NCI-H2029 treated with DMSO at 0.1 percent for 48 hours (cell line): ENCODE measurements around the gene RAMP1.
A peak's percentile ranks its signal among the peaks of the same experiment; 100 is the strongest.
"Not testable (repeated sequence)": the region's sequence is repeated elsewhere in the genome, so short reads cannot be mapped to it uniquely, and the experiment has no call there.

Experiments used
- DNase-seq: peaks from one replicate; lab custom pipeline; 2025; lab: John Stamatoyannopoulos, UW

RAMP1 gene

GRCh38 chr2:237859533-237860272, at the start of gene RAMP1:
Gene RAMP1, plus strand, starts transcription at chr2:237859623. Its CDS starts 53 bp downstream, at chr2:237859676.
- no peak for DNase-seq

GRCh38 chr2:237815637-237816036, 43.8 kb upstream of the RAMP1 start:
- DNase-seq: no peak

DNA sequence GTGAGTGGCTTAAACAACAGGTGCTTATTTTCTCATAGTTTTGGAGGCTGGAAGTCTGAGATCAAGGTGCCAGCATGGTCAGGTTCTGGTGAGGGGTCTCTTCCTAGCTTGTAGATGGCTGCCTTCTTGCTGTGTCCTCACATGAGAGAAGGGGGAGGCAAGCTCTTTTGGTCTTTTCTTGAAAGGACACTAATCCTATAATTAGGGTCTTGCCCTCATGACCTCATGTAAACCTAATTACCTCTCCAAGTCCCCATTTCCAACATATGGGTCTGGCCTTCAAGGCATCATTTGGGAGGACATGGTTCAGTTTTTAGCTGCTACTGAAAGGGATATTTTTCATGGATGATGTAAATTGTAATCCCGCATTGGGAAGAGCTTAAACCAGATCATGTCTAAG, 42.9 kb upstream of the RAMP1 start:
- no peak for DNase-seq

- DNase-seq: no peak
These were observed 41.4 kb upstream of the RAMP1 start for GRCh38 chr2:237818066-237818473.

- DNase-seq: no peak
These were observed 40.2 kb upstream of the RAMP1 start for GRCh38 chr2:237819231-237819630.

- no peak for DNase-seq
These were observed 39.0 kb upstream of the RAMP1 start for GRCh38 chr2:237820421-237820820.

DNA sequence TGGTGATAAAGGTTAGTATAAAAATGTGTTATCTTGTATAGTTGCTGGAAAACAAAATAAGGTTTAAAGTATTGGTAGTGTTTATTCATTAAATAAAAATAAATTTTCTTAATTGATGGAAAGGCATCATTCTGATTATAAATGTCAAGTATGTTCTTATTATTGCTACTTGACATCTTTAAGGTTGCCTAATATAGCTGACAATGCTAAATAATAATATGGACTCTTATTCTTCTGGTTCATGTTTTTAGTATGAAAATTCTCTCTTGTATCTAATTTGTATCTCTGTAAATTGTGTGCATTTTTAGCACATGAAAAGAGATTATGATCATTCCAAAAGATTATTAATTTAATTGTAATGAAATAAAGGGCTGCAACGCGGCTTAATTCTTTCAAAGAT, 35.9 kb upstream of the RAMP1 start:
- no peak for DNase-seq

GRCh38 chr2:237824085-237824484, 35.3 kb upstream of the RAMP1 start:
- no peak for DNase-seq

DNA sequence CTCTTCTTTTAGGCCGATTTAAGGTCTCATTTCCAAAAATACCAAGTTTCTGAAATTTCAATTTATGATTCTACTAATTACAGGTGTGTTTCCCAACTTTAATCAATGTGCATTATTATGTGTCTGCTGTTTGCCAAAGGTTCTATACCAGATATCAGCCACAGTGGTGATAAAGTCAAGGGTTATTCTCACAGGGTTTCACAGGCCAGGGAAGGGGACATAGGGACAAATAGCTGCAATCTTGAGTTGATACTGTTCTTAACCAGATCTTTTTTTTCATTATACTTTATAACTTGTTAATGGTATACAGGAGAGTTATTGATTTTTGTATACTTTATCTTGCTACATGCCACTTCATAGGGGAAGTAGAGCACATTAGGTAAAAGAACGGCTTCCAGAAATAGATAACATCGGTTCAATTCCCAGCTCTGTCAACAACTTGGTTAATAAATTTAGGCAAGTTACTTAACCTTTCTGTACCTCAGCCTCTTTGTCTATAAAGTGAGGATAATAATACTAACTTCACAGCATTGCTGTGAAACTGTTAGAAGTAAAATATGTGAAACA, 31.9 kb upstream of the RAMP1 start:
- DNase-seq: no peak

GRCh38 chr2:237830522-237830921, 28.9 kb upstream of the RAMP1 start:
- DNase-seq: no peak

DNA sequence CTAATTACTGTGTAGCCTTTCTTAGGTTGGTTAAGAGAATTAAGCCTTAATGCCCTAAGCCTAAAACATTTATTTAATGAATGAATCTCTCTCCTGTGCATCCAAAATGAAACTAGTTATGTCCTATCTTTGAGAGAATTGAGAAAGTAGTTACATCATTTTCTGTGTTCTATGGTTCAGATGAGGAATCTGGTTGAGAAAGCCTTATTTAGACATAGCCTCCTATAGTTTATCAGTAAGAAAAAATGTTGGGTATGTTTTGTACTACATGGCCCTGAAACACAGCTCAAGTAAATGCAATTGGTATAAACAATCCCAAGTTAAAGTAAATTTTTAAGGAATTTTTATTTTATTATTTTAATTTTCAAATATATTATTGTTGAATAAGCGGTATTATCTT, 25.9 kb upstream of the RAMP1 start:
- no peak for DNase-seq

DNA sequence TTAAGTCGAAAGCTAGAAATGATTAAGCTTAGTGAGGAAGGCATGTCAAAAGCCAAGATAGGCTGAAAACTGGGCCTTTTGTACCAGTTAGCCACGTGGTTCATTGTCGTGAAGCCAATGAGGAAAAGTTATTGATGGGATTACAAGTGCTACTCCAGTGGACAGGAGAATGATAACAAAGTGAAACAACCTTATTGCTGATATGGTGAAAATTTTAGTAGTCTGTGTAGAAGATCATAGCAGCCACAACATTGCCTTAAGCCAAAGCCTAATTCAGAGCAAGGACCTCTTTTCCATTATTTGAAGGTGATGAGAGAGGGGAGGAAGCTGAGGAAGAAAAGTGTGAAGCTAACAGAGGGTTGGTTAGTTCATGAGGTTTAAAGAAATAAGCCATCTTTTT, 24.1 kb upstream of the RAMP1 start:
- DNase-seq: no peak

DNA sequence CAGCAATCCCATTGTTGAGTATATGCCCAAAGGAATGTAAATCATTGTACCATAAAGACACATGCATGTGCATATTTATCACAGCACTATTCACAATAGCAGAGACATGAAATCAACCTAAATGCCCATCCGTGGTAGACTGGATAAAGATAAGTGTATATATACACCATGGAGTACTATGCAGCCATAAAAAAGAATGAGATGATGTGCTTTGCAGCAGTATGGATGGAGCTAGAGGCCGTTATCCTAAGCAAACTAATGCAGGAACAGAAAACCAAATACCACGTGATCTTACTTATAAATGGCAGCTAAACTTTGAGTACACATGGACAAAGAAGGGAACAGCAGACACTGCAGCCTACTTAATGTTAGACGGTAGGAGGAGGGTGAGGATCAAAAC, 18.4 kb upstream of the RAMP1 start:
- no peak for DNase-seq

- not testable (repeated sequence) for DNase-seq
These were observed 10.5 kb upstream of the RAMP1 start for GRCh38 chr2:237848940-237849339.

DNA sequence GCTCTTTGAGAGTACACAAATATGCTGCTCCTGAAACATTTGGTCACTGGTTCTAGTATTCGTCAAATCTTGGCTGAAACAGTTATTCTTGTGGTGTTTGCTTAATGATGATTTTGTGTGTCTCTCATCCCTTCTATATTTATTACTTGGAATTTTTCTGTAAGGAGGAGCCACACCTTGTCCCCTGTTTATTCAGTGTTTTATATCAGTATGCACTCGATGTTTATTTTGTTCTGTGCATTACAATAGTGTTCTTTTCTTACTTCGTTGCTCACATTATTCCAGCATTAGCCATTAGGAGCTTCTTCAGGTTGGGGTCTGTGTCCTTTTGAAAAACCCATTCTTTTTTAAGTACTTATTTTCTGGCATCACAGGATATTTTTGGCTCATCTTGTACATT, 5.1 kb upstream of the RAMP1 start:
- DNase-seq: peak; percentile 28

GRCh38 chr2:237857791-237858190, 1.6 kb upstream of the RAMP1 start:
- DNase-seq: no peak

- DNase-seq: peak; percentile 38
These were observed 935 bp upstream of the RAMP1 start for GRCh38 chr2:237858294-237859081.

DNA sequence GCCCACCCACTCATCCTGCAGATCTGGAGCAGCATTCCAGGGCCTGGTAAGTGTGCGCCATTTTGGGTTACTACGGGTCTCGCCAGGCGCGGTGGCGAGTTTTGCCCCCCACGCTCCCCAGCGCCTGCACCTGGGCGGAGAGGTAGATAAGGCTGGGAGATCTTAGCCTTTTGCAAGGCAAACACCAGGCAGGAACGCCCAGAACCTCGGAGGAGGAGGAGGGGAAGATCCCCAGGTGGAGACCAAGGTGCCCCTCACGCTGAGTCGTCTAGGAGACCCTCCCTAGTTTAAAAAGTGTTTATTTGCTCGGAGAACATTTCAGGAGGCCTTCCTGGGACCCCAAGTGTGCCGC, 365 bp upstream of the RAMP1 start:
- DNase-seq: no peak

- DNase-seq: no peak
These were observed 981 bp downstream of the RAMP1 start for GRCh38 chr2:237860273-237860935.

DNA sequence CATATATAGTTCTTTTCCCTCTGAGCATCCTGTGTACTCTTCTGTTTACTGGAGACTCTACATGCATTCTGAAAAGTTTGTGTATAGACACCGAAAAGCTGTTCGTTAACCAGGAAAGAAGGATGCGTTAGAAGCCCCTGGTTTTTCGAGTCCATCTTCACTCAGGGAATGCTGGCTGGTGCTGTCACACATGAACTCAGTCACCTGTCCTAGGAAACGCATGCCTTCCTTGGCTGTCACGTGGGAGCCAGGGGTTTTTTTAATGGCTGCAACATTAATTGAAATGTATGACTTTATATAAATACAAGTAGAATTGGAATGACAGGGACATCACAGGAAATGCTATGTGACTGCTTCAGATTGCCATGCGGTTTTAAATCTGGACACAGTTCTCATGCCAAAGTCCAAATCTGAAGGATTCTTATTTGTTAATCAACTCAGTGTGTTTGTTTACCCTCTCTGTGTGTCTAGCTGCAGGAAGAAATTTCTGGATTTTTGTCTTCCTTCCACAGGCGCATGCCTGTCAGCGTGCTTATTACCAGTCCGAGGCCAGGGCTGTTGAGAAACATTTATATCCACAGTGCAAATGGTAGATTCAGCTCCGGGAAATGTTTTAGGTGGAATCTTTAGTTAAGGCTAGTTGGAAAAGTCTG, 2.6 kb downstream of the RAMP1 start:
- DNase-seq: no peak

DNA sequence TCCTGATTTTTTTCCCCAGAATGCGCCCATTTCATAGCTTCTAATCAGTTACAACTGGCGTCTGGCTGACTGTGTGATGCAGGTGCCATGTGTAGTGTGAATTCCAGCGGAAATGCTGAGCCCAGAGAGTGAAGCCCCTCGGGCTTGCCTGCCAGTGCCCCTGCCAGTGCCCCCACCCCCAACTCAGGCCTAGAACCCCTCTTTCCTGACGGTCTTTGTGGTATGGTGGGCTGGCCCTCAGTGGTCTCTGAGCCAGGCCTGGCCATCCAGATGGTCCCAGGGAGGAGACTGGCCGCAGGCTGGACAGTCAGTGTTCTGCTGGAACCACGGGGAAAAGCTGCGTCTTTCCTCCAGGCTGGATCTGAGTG, 3.1 kb downstream of the RAMP1 start:
- DNase-seq: no peak

- no peak for DNase-seq
These were observed 3.7 kb downstream of the RAMP1 start for GRCh38 chr2:237863102-237863511.
